Measurements from ENCODE around the gene HSPA12B. TPM values are rescaled to one million over a fixed set of nuclear protein-coding genes. Genes with fewer than 3 reads are reported as not detected.

Gene HSPA12B, protein sequence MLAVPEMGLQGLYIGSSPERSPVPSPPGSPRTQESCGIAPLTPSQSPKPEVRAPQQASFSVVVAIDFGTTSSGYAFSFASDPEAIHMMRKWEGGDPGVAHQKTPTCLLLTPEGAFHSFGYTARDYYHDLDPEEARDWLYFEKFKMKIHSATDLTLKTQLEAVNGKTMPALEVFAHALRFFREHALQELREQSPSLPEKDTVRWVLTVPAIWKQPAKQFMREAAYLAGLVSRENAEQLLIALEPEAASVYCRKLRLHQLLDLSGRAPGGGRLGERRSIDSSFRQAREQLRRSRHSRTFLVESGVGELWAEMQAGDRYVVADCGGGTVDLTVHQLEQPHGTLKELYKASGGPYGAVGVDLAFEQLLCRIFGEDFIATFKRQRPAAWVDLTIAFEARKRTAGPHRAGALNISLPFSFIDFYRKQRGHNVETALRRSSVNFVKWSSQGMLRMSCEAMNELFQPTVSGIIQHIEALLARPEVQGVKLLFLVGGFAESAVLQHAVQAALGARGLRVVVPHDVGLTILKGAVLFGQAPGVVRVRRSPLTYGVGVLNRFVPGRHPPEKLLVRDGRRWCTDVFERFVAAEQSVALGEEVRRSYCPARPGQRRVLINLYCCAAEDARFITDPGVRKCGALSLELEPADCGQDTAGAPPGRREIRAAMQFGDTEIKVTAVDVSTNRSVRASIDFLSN
- total RNA-seq = 0.08 and 0.68 TPM in 2 replicates

DNA sequence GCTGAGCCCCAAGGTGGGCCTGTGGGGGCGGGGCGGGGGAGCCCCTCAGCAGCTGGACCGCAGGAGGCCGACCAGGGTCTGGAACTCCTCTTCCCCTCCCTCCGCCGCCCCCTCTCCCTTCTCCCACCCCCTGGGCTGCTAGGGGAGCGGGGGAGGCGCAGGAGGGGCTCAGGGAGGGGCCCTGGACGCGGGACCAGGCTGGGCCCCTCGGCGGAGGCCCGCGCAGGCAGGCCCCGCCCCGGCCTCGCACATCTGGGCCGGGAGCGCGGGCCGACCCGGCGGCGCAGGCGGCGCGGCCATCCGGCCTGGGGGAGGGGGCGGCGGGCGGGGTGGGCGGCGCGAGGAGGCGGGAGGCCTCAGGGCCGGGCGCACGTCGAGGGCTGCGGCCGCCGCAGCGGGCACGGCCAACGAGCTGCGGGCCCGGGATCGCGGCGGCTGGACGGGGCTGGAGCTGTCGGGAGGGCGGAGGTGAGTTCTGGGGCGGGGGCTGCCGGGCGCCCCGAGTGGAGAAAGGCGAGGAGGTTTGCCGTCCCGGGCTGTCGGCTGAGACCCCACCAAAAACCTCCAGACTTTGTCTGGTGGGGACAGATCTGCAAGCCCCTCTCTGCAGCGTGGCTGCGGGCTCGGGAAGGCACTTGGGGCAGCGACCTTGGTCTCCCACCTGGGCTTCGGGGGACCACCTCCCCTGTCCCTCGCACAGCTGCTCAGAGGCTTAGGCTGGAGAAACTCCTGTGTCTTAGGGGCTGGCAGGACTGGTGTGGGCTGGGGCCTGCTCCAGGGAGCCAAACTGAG lies at the start of gene HSPA12B:
Gene HSPA12B, plus strand, starts transcription at position 359 of the 792 bp plus-strand sequence. CDS start 5,990 bp downstream, outside the sequence.
- no peak within 1 kb of the TSS for H3K4me3 ChIP-seq (ENCODE audit: low read depth, low read length)
- peaks cover 50% of the 10 kb centered on the region for H3K27me3 ChIP-seq (ENCODE audit: control insufficient read depth, insufficient read depth, low read length)
- no peaks in the 10 kb centered on the region for H3K36me3 ChIP-seq (ENCODE audit: control insufficient read depth, insufficient read depth, low read length)
- no peak for DNase-seq (ENCODE audit: low read depth)
- TF ChIP-seq, protein P1, sequence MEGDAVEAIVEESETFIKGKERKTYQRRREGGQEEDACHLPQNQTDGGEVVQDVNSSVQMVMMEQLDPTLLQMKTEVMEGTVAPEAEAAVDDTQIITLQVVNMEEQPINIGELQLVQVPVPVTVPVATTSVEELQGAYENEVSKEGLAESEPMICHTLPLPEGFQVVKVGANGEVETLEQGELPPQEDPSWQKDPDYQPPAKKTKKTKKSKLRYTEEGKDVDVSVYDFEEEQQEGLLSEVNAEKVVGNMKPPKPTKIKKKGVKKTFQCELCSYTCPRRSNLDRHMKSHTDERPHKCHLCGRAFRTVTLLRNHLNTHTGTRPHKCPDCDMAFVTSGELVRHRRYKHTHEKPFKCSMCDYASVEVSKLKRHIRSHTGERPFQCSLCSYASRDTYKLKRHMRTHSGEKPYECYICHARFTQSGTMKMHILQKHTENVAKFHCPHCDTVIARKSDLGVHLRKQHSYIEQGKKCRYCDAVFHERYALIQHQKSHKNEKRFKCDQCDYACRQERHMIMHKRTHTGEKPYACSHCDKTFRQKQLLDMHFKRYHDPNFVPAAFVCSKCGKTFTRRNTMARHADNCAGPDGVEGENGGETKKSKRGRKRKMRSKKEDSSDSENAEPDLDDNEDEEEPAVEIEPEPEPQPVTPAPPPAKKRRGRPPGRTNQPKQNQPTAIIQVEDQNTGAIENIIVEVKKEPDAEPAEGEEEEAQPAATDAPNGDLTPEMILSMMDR (IDR thresholded peaks at IDR 0.05; ENCODE audit: insufficient read depth, low read length, poor library complexity, severe bottlenecking) = no peak

DNA sequence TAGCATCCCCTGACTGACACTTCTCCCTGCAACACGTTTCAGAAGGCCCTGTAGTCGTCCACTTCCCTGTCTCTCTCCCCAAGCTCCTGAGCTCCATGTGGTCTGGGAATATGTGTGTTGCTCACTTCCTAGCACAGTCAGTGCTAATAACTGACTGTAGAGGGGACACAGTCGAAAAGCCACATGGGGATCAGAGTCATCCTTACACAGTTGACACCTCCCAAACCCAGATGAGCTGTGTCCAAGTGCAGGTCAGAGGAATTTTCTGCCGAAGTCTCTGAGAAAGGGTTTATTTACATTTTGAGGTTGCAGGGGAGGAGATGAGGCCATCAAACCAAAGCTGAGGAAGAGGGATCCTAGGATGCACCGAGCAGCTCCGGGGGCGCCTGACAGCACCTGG lies 47.1 kb upstream of the HSPA12B start:
- TF ChIP-seq, protein P1 (IDR thresholded peaks at IDR 0.05; ENCODE audit: insufficient read depth, low read length, poor library complexity, severe bottlenecking) = no peak
- peaks cover 22% of the 10 kb centered on the region for H3K27me3 ChIP-seq (ENCODE audit: control insufficient read depth, insufficient read depth, low read length)
- H3K36me3 ChIP-seq (ENCODE audit: control insufficient read depth, insufficient read depth, low read length) = no peaks in the 10 kb centered on the region
- no peak overlapping the region for H3K4me3 ChIP-seq (ENCODE audit: low read depth, low read length)
- no peak for DNase-seq (ENCODE audit: low read depth)

DNA sequence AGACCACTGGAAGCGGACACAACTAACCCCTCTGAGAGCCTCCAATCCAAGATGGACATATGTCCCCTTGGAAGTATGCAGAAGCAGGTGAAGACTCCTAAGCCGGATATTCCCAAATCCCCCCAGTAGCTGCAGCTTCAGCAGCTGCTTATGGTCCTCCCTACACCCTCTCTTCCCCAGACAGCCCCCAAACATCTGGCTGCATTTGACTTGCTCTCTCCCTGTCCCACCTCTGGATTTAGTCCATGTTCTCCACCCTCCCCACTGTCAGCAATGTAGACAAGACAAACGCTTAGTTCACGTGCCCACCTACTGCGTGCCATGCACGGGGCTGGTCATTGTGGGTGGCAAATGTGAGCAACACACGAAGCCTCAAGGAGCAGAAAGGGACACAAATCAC lies 46.1 kb upstream of the HSPA12B start:
- Histone ChIP-seq H3K36me3 (ENCODE audit: control insufficient read depth, insufficient read depth, low read length) (no peaks in the 10 kb centered on the region), H3K4me3 (ENCODE audit: low read depth, low read length) (no peak overlapping the region), H3K27me3 (ENCODE audit: control insufficient read depth, insufficient read depth, low read length) (peaks cover 15% of the 10 kb centered on the region)
- DNase-seq (ENCODE audit: low read depth) = no peak
- TF ChIP-seq, protein P1 (IDR thresholded peaks at IDR 0.05; ENCODE audit: insufficient read depth, low read length, poor library complexity, severe bottlenecking) = no peak

DNA sequence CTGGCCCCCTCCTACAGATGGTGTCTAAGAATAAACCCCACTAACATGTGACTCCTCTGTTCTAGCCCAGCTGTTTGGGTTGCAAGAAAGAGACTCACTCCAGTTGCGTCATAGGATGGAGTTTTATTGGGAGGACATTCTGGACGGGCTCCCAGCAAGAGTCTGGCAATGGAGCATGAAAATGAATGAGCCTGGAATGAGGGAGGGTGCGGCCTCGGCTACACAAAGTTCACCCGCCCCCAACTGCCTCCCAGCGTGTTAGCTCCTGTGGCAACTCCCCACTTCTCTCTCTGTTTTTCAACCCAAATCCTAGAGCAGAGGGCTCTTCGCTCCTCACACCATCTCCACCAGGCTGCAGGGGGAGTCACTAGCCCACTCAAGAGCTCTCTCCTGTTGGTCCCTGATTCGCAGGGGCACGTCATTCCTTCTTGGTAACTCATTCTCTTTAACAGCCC lies 45.6 kb upstream of the HSPA12B start:
- Histone ChIP-seq H3K27me3 (ENCODE audit: control insufficient read depth, insufficient read depth, low read length) (peaks cover 10% of the 10 kb centered on the region), H3K4me3 (ENCODE audit: low read depth, low read length) (no peak overlapping the region), H3K36me3 (ENCODE audit: control insufficient read depth, insufficient read depth, low read length) (no peaks in the 10 kb centered on the region)
- peak; percentile 72 for DNase-seq (ENCODE audit: low read depth)
- TF ChIP-seq, protein P1 (IDR thresholded peaks at IDR 0.05; ENCODE audit: insufficient read depth, low read length, poor library complexity, severe bottlenecking) = peak; percentile 31

DNA sequence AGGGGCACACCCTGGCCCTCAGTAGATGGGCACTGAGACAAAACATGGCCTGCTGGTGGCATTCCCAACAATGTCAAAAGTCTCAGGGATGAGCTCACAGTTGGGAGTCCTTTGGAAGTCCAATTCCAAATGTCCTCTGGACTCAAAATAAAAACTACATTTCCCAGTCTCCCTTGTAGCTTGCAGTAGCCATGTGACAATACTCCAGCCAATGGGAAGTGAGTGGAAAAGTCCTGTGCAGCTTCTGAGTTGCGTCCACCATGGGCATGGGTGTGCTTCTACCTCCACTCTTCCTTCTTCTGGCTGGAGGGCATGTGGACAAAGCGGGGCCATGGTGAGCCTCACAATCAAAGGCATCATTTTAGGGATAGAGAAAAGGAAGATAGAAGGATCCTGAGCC lies 44.8 kb upstream of the HSPA12B start:
- Histone ChIP-seq H3K27me3 (ENCODE audit: control insufficient read depth, insufficient read depth, low read length) (peaks cover 3% of the 10 kb centered on the region), H3K4me3 (ENCODE audit: low read depth, low read length) (no peak overlapping the region), H3K36me3 (ENCODE audit: control insufficient read depth, insufficient read depth, low read length) (no peaks in the 10 kb centered on the region)
- peak; percentile 29 for DNase-seq (ENCODE audit: low read depth)
- TF ChIP-seq, protein P1 (IDR thresholded peaks at IDR 0.05; ENCODE audit: insufficient read depth, low read length, poor library complexity, severe bottlenecking) = no peak
